Sigmoid colon (tissue), 4 donors: ENCODE data around the gene EIPR1.

Source experiments
- EP300 ChIP-seq, 4 donors: sonication (generic); formaldehyde crosslinking; IDR thresholded peaks; one replicate each; pipeline ENCODE4 v1.6.1; 2017; ENCODE audit warnings: antibody characterized with exemption in 4 of 4
- POLR2A ChIP-seq, 2 donors: fragments of 450-650 bp; IDR thresholded peaks; one replicate each; pipeline ENCODE4 v1.6.1; 2016; ENCODE audit warnings: antibody characterized with exemption in 2 of 2, mild to moderate bottlenecking in 2 of 2, moderate library complexity in 2 of 2
- POLR2AphosphoS5 ChIP-seq, 4 donors: sonication (generic); formaldehyde crosslinking; IDR thresholded peaks; one replicate each; pipeline ENCODE4 v1.6.1; 2017; ENCODE audit warnings: antibody characterized with exemption in 4 of 4
- TF ChIP-seq, protein P1 (sequence below), 4 experiments: fragments of 450-650 bp in 3 of 4; fragments of 200-600 bp in 1 of 4; IDR thresholded peaks; one replicate each; pipeline ENCODE4 v1.5.1; 2016 to 2019; ENCODE audit warnings: antibody characterized with exemption in 4 of 4, mild to moderate bottlenecking in 3 of 4, moderate library complexity in 2 of 4

DNA sequence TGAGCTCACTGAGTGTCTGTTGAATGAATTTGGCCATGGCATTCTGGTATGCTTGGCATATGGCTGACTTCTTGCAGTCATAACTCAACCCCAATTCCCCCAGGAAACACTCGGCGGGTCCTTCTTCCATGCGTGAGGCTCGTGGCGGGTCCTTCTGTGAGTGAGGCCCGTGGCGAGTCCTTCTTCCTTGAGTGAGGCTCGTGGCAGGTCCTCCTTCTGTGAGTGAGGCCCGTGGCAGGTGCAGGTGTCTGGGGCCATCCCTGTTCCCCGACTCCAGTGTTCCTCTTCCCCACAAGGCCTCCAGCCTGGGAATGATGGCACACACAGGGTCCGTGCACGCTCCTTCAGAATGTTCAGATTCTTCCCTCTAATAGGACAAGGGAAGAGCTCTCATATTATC is 169.0 kb downstream of the EIPR1 start:
- TF ChIP-seq, protein P1, sequence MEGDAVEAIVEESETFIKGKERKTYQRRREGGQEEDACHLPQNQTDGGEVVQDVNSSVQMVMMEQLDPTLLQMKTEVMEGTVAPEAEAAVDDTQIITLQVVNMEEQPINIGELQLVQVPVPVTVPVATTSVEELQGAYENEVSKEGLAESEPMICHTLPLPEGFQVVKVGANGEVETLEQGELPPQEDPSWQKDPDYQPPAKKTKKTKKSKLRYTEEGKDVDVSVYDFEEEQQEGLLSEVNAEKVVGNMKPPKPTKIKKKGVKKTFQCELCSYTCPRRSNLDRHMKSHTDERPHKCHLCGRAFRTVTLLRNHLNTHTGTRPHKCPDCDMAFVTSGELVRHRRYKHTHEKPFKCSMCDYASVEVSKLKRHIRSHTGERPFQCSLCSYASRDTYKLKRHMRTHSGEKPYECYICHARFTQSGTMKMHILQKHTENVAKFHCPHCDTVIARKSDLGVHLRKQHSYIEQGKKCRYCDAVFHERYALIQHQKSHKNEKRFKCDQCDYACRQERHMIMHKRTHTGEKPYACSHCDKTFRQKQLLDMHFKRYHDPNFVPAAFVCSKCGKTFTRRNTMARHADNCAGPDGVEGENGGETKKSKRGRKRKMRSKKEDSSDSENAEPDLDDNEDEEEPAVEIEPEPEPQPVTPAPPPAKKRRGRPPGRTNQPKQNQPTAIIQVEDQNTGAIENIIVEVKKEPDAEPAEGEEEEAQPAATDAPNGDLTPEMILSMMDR (IDR thresholded peaks at IDR 0.05), result no peak
- TF ChIP-seq POLR2AphosphoS5 (IDR thresholded peaks at IDR 0.05) (no peak), POLR2A (IDR thresholded peaks at IDR 0.05) (no peak), EP300 (IDR thresholded peaks at IDR 0.05) (no peak)
